ENCODE results near the gene STH.

Gene STH

GRCh38 chr17:45962221-45962972 lies 36.7 kb upstream of the STH start:
- H3K4me3 ChIP-seq (ENCODE audit: low read length) = no peak overlapping the region
- no peak for TF ChIP-seq ZNF274 (IDR thresholded peaks at IDR 0.05; ENCODE audit: low read depth, low read length)

GRCh38 chr17:45963283-45963682 lies 35.8 kb upstream of the STH start:
- H3K4me3 ChIP-seq (ENCODE audit: low read length) = no peak overlapping the region
- no peak for TF ChIP-seq ZNF274 (IDR thresholded peaks at IDR 0.05; ENCODE audit: low read depth, low read length)

- H3K4me3 ChIP-seq (ENCODE audit: low read length) = no peak overlapping the region
- no peak for TF ChIP-seq ZNF274 (IDR thresholded peaks at IDR 0.05; ENCODE audit: low read depth, low read length)
Observed at GRCh38 chr17:45963889-45964288, 35.2 kb upstream of the STH start.

GRCh38 chr17:45964634-45965033 lies 34.4 kb upstream of the STH start:
- H3K4me3 ChIP-seq (ENCODE audit: low read length) = no peak overlapping the region
- no peak for TF ChIP-seq ZNF274 (IDR thresholded peaks at IDR 0.05; ENCODE audit: low read depth, low read length)

GRCh38 chr17:45965812-45966211 lies 33.2 kb upstream of the STH start:
- no peak overlapping the region for H3K4me3 ChIP-seq (ENCODE audit: low read length)
- TF ChIP-seq ZNF274 (IDR thresholded peaks at IDR 0.05; ENCODE audit: low read depth, low read length) = no peak

- no peak overlapping the region for H3K4me3 ChIP-seq (ENCODE audit: low read length)
- TF ChIP-seq ZNF274 (IDR thresholded peaks at IDR 0.05; ENCODE audit: low read depth, low read length) = no peak
Observed at GRCh38 chr17:45966606-45967280, 32.3 kb upstream of the STH start.

GRCh38 chr17:45967378-45967777 lies 31.7 kb upstream of the STH start:
- TF ChIP-seq ZNF274 (IDR thresholded peaks at IDR 0.05; ENCODE audit: low read depth, low read length) = no peak
- H3K4me3 ChIP-seq (ENCODE audit: low read length) = no peak overlapping the region

- no peak for TF ChIP-seq ZNF274 (IDR thresholded peaks at IDR 0.05; ENCODE audit: low read depth, low read length)
Observed at GRCh38 chr17:45968732-45969131, 30.3 kb upstream of the STH start.

GRCh38 chr17:45969726-45970125 lies 29.3 kb upstream of the STH start:
- no peak overlapping the region for H3K4me3 ChIP-seq (ENCODE audit: low read length)
- no peak for TF ChIP-seq ZNF274 (IDR thresholded peaks at IDR 0.05; ENCODE audit: low read depth, low read length)

More at GRCh38 chr17:45968732-45969131, 30.3 kb upstream of the STH start:
- no peak overlapping the region for H3K4me3 ChIP-seq (ENCODE audit: low read length)

GRCh38 chr17:45970659-45971058 lies 28.4 kb upstream of the STH start:
- no peak for TF ChIP-seq ZNF274 (IDR thresholded peaks at IDR 0.05; ENCODE audit: low read depth, low read length)
- no peak overlapping the region for H3K4me3 ChIP-seq (ENCODE audit: low read length)

- TF ChIP-seq ZNF274 (IDR thresholded peaks at IDR 0.05; ENCODE audit: low read depth, low read length) = no peak
- no peak overlapping the region for H3K4me3 ChIP-seq (ENCODE audit: low read length)
Observed at GRCh38 chr17:45971698-45972141, 27.3 kb upstream of the STH start.

- H3K4me3 ChIP-seq (ENCODE audit: low read length) = no peak overlapping the region
- TF ChIP-seq ZNF274 (IDR thresholded peaks at IDR 0.05; ENCODE audit: low read depth, low read length) = no peak
Observed at GRCh38 chr17:45972531-45972930, 26.5 kb upstream of the STH start.

GRCh38 chr17:45973099-45973780 lies 25.8 kb upstream of the STH start:
- no peak for TF ChIP-seq ZNF274 (IDR thresholded peaks at IDR 0.05; ENCODE audit: low read depth, low read length)
- H3K4me3 ChIP-seq (ENCODE audit: low read length) = no peak overlapping the region

GRCh38 chr17:45973946-45974859 lies 24.8 kb upstream of the STH start:
- TF ChIP-seq ZNF274 (IDR thresholded peaks at IDR 0.05; ENCODE audit: low read depth, low read length) = no peak
- H3K4me3 ChIP-seq (ENCODE audit: low read length) = no peak overlapping the region
